GM08714 (cell line): ENCODE data around the gene PLPPR1.

ENCODE experiments used
- H3K4me3 ChIP-seq: fragments of 200-500 bp; sonication (Bioruptor generic); 2 replicates; pipeline ENCODE4 v1.5.1; 2014; ENCODE audit warnings: mild to moderate bottlenecking, low read length, inconsistent platforms
- ZNF274 ChIP-seq: IDR thresholded peaks from 2 replicates; pipeline ENCODE4 v1.6.1; 2012; ENCODE audit warnings: mild to moderate bottlenecking, low read depth, low read length

The PLPPR1 gene

DNA sequence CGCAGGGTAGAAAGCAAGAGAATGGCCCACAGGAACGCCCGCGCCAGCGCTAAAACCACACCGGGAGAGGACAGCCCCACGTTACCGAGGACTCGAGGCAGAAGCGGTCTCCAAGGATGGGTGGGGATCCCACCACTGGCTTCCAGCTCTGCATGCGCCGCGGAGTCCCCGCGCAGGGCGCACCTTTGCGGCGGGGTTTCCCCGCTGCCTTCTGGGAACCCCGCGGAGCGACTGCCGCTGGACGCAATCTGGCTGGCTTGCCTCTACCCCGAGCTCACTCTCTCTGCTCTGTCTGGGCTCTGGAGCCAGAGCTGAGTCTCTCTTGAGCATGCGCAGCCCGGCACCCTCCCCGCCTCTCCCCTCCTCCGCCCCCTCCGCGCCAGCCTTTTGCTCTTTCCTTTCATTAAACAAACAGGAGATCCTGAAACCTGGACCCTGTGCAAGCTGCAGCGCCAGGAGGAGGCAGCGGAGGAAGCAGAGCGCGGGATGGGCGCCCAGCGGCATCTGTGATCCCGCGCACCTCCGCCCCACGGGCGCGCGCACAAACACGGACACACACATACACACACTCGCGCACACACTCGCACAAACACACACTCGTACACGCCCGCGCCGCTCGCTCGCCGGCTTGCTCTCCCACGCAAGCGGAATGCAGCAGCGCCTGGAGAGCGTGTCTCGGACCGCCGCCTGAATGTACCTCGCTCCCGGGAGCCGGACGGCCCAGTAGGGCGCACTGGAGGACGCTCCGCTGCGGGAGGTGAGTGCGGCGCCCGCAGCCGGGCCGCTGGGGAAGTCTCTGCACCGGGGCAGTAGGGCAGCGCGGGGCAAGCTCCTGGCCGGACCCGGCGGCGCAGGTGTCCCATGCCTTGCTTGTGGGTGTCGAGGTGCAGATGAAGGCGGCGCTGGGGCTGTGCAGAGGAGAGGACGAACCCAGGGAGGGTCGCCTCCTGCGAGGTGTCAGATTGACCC lies at the start of gene PLPPR1:
Gene PLPPR1 (plus strand): TSS at position 382 of the 969 bp plus-strand sequence.
- no peak for TF ChIP-seq ZNF274
- no peak within 1 kb of the TSS; the same call in 1 of the 2 replicates for H3K4me3 ChIP-seq

DNA sequence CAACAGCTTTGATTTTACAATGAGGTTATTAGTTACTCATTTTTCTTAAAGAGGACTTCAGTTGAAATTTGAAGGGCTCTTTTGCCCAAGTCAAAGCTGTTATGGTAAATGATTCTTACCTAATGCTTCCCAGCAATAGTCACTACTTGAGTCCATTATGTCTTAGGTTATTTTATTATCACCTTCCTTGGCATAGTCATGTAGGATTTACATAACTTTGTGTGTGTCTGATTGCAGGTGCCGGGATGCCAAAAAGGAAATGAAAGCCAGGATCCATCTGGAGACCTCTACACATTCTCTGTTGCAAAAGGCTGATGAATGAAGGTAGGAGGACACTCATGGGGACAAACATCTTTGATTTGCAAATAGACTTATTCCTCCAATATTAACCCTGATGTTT lies 38.8 kb upstream of the PLPPR1 start:
- TF ChIP-seq ZNF274 = no peak

DNA sequence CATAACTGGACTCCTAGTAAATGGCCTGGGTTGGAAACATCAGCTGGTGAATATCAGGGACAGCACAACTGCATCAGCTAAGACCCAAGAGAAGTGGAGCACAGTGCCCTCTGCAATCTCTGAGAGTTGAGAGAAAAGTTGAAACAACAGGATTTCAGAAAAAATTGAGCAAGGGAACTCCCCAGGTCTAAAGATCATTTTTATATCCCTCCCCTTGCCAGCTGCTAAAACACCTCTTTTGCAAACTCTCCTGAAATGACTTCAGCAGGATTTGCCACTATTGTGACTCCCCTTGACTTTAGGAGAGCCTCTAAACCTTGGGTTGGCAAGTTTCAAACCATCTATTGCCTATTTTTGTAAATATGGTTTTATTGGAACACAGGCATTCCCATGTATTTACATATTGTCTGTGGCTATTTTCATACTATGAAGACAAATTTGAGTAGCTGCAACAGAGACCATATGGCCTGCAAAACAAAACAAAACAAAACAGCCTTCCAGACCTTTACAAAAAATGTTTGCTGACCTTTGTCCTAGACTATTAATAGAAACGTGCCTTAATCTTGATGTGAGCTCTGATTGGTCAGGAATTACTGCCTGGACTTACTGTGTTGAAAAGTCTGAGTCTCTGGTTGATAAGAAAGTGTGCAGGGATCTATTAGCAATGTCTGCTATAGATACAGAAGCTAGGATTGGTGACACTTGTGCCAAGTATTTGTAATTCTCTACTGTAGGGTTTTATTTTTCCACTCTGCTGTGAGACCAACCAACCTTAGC lies 37.7 kb upstream of the PLPPR1 start:
- H3K4me3 ChIP-seq = no peak overlapping the region
- no peak for TF ChIP-seq ZNF274

More for the DNA sequence above, 38.8 kb upstream of the PLPPR1 start:
- H3K4me3 ChIP-seq = no peak overlapping the region

DNA sequence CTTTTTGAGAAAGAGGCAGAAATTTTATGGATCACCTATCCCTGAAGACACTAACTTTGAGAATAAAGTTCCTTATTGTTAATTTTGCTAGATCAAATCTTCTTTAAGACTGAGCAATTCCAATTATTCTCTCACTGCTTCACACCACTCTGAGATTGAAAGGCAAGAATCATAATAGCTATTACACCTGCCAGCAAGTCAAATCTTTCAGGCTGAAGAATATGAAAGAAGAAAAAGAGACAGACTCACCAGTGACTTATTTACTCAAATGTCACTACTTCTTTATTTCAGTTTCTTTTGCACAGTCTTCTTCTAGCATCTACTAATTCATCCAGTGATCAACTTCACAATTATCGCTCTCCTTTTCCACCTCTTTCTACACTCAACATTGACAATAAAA lies 35.9 kb upstream of the PLPPR1 start:
- no peak overlapping the region for H3K4me3 ChIP-seq
- no peak for TF ChIP-seq ZNF274

DNA sequence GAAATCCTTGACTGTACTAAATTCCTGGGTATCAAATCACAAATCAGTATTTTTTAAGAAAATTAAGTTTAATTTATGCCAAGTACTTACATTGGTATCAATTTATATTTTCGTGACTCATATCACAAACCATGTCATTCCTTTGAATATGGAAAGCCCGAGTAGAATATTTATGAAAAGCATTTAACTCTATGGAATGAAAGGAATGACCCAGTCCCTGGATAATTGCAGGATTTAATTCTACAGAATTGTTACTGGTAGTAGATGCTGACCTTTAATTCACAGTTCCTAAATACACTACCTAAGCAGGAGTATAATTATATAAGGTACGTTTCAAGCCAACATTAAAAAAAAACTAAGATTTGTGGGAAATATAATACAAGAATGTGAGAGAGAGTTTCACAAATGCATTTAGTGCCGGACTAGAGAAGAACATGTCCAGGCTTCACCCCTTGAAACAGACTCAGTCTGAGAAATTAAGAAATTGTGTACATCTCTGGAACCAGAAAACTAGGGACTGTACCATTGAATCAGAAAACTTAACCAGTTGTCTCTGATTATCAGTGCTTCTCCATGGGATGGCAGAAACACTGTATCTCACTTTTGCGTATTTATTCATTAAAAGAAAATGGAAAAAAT lies 28.5 kb upstream of the PLPPR1 start:
- no peak for TF ChIP-seq ZNF274
- no peak overlapping the region for H3K4me3 ChIP-seq

DNA sequence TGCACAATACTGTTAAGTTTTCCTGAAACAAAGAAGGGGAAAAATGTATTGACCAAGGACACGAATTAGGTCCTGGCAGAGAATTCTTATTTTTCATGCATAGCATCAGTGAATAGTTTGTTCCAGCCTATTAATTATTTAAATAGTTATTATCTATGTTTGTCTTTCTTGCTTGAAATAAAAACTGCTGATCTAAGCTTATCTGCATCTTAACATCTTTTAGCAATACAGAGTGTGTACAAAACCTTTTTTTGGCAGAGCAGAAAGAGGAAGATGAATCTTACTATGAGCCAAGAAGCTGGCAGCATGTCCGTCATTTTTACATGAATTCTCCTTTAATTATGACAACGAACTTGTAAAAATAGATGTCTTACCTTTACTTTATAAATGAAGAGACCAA lies 23.3 kb upstream of the PLPPR1 start:
- H3K4me3 ChIP-seq = no peak overlapping the region
- no peak for TF ChIP-seq ZNF274

DNA sequence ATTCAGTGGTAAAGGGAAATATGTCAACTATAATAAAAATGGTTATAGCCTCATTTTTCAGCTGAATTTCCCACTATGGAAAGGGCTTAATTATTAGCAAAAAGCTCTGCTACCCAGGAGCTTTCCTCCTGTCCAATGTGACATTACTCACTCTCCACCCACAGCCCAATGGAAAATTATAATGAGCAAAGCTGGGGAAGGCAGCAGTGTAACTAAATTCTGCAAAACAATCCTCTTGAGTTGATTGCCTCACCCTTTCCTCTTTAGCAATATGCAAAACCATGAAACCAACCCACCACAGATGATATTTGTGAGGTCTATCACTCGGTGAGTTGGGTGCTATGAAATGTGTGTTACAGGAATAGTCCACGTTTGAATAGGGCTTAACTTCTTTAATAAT lies 14.0 kb upstream of the PLPPR1 start:
- TF ChIP-seq ZNF274 = no peak

DNA sequence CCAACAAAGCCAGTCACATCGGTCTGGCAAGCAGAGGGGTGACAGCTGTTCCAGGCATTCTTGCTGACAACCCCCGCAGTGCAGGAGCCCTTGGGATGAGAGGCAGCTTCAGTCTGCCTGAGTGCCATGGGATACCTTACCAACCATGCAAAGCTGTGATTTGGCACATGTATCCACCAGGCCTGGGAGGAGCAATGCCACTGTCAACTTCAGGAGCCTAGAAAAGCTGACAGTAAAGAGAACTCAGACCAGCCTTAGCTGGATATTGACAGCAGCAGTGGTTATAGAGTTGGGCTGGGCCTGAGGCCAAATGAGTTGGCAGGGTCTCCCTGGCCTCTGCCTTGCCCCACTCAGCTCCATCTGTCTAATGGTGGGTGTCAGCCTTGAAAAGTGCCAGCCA lies 10.1 kb upstream of the PLPPR1 start:
- no peak overlapping the region for H3K4me3 ChIP-seq
- no peak for TF ChIP-seq ZNF274

More for the DNA sequence above, 14.0 kb upstream of the PLPPR1 start:
- no peak overlapping the region for H3K4me3 ChIP-seq

DNA sequence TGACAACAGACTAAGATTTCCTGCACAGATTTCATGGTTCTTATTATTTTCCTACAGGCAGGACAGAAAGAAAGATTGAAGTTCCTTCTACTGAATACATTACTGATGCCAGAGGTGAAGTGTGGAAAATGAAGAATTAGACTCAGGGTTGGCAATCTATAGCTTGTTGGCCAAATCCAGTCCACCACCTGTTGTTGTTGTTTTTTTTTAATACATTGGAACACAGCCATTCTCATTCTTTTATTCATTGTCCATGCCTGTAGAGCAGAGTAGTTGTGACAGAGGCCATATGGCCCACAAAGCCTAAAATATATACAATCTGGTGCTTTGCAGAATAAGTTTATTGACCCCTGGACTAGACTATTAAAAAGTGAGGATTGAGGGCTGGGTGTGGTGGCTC lies 5.8 kb upstream of the PLPPR1 start:
- TF ChIP-seq ZNF274 = no peak

DNA sequence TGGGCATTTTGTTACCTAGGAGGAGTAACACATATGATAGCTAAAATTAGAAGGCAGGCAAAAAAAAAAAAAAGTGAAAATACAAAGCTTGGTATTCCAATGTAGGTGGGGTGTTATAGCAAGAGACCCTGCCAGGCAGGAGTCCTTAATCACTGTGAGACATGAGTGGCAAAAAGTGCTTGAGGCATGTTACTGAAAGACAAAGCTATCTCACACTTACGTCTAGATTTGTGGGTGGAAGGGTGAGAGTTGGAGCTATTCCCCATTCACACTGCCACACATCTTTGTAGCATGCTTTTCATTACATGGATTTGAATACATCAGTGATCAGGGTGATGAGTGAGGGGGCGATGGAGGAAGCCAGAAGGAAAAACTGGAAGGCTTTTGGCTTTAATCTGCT lies 2.6 kb upstream of the PLPPR1 start:
- H3K4me3 ChIP-seq = no peak overlapping the region
- TF ChIP-seq ZNF274 = no peak

More for the DNA sequence above, 5.8 kb upstream of the PLPPR1 start:
- H3K4me3 ChIP-seq = no peak overlapping the region

DNA sequence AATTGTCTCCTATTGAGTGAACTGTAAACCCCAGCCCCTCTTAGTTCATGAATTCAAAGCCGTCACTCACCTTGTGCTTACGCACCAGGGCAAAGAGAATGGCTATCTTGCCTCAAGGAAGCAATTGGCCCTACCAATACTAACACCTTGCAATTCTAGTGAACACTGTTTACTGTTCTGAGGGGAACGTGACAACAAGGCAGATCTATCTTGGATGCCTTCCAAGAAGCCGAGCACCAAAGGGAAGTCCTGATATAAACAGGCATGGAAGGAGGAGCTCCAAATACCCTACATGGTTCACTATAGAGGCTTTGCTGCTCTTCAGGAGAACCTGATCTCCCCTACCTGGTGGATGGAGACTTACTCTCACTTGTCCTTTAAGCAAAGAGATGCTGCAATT lies 1.7 kb upstream of the PLPPR1 start:
- no peak for TF ChIP-seq ZNF274
- H3K4me3 ChIP-seq = no peak overlapping the region

DNA sequence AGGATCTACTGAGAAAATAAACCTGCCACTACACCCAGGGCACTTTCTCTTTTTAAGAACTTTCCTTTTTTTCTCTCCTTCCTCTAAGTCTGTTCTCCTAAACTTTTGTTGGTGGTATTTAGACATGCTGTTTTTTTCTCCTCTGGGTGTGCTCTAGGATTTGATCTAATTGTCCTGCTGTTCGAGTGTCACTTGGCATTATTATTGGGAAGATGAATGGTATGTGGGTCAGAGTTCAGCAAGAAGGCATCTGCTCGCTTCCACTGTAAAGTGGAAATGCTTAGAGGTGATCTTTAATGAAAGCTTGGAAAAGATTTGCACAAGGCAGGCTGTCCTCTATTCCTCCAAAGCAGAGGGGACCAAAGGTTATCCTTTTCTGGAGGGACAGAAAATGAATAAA lies 1.3 kb upstream of the PLPPR1 start:
- TF ChIP-seq ZNF274 = no peak
- H3K4me3 ChIP-seq = no peak overlapping the region

DNA sequence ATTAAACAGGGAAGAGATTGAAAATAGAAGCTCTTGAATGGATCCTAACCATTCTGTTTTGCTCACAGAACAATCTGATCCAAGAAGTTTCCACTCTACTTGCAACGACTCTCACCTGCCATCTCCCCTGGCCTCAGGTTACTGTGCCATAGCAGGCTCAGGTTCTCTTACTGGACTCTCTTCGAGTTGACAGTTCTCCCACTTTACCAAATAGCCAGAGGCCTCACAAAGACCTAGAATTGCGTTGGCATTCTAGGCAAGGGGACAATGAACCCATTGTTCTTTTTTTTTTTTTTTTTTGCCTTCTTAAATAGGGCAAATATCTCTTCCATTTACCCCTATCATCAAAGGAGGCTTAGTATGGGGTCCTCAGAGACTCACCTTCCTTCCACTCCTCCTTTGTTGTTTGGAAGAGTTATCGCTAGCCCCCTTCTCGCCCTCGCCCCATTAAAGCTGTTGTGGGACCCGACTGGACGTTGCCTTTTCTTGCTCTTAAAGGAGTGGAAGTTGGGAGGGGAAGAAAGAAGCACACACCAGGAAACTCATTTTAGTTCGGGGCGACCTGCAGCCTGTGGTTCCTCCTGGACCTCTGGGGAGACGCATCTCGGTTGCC lies 688 bp upstream of the PLPPR1 start:
- no peak for TF ChIP-seq ZNF274
- H3K4me3 ChIP-seq = no peak overlapping the region
